Karpas-422 (cell line): Measurements from ENCODE around the gene RNF103. TPM values are rescaled to one million over a fixed set of nuclear protein-coding genes. Genes with fewer than 3 reads are reported as not detected.

ENCODE experiments used
- DNase-seq: peaks from one replicate; pipeline ENCODE4 v3.0.0-alpha.2; 2015
- H2AFZ ChIP-seq: fragments of 200-600 bp; sonication (generic); 2 replicates; pipeline ENCODE4 v1.6.1; 2014; ENCODE audit warnings: antibody characterized with exemption, low read length, mixed read lengths
- H3K27ac ChIP-seq: fragments of 200-600 bp; sonication (generic); 2 replicates; pipeline ENCODE4 v1.5.1; 2014; ENCODE audit warnings: mild to moderate bottlenecking, low read length, moderate library complexity
- H3K27me3 ChIP-seq: fragments of 200-600 bp; sonication (generic); 2 replicates; pipeline ENCODE4 v1.6.1; 2014; ENCODE audit warnings: low read length, mixed read lengths
- H3K36me3 ChIP-seq: fragments of 200-600 bp; sonication (generic); 2 replicates; pipeline ENCODE4 v1.6.1; 2014; ENCODE audit warnings: low read length, mixed read lengths; ENCODE audit not compliant: insufficient read depth
- H3K4me1 ChIP-seq: fragments of 200-600 bp; sonication (generic); 2 replicates; pipeline ENCODE4 v1.6.1; 2014; ENCODE audit warnings: mild to moderate bottlenecking, low read length, mixed read lengths
- H3K4me2 ChIP-seq: fragments of 200-600 bp; sonication (generic); 2 replicates; pipeline ENCODE4 v1.6.1; 2014; ENCODE audit warnings: low read length, low read depth, mild to moderate bottlenecking; ENCODE audit not compliant: poor library complexity, severe bottlenecking
- H3K4me3 ChIP-seq: fragments of 200-600 bp; sonication (generic); 2 replicates; pipeline ENCODE4 v1.5.1; 2014; ENCODE audit warnings: mild to moderate bottlenecking, antibody characterized with exemption, low read length, mixed read lengths
- H3K79me2 ChIP-seq: fragments of 200-600 bp; sonication (generic); 2 replicates; pipeline ENCODE4 v1.6.1; 2014; ENCODE audit warnings: mild to moderate bottlenecking, low read length, mixed read lengths
- H3K9ac ChIP-seq: fragments of 200-600 bp; sonication (generic); 2 replicates; pipeline ENCODE4 v1.6.0; 2014; ENCODE audit warnings: low read length
- H3K9me2 ChIP-seq: fragments of 200-600 bp; sonication (generic), shearing (Covaris generic); replicated peaks from 2 replicates; pipeline ENCODE4 v1.6.0; 2014; ENCODE audit warnings: mild to moderate bottlenecking, low read length, moderate library complexity; ENCODE audit not compliant: insufficient read depth
- H3K9me3 ChIP-seq: fragments of 300-700, 200-600 bp; sonication (generic); 2 replicates; pipeline ENCODE4 v1.6.1; 2014; ENCODE audit warnings: low read length, mixed read lengths
- H4K20me1 ChIP-seq: fragments of 200-600 bp; sonication (generic); 2 replicates; pipeline ENCODE4 v1.6.1; 2014; ENCODE audit warnings: mild to moderate bottlenecking, antibody characterized with exemption, low read length, low read depth; ENCODE audit not compliant: insufficient read depth
- total RNA-seq: library from RNA; depleted of rRNA; stranded (reverse); fragments of >200 nt; shearing (Covaris generic); gene quantifications from 2 replicates; pipeline ENCODE4 v1.2.3, GENCODE V29; 2014; ENCODE audit warnings: low replicate concordance

RNF103 gene
- total RNA-seq, 1 experiment from 2014 or later = 37.8 TPM

DNA sequence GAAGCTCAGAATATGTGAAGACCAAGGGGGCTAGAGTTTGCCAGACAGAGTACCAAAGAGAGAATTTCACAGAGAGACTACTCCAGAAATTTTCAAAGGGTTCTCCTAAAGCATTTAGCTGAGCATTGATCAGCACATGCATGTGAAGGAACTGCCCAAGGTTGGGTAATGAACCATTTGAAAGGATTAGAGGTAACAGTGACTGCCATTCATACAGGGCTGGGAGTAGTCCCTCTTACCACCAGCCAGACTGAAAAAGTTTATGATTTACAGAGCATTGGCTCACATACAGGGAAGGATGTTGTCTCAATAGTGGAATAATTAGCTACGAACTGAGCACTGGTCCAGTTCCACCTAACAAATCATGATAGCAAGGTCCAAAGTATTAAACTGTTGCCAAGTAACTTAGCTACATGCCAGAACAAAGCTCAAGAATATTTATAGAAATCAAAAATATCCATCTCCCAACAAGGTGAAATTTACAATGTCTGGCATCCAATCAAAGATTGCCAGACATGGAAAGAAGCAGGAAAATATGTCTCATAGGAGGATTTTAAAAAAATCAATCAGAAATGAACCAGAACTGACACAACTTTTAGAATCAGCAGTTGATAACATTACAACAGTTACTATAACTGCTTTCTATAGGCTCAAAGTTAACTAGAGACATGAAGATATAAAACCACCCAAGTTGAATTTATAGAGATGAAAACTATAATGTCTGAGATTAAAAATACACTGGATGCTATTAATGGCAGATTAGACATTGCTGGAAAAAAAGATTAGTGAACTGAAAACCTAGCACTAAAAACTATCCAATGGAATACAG lies 25.7 kb upstream of the RNF103 start:
- Histone ChIP-seq H3K4me1 (no peaks in the 10 kb centered on the region), H3K9ac (no peak overlapping the region), H3K27me3 (no peaks in the 10 kb centered on the region), H3K9me3 (no peaks in the 10 kb centered on the region), H3K4me2 (no peak overlapping the region), H4K20me1 (no peaks in the 10 kb centered on the region), H2AFZ (no peak overlapping the region), H3K36me3 (no peaks in the 10 kb centered on the region), H3K27ac (no peak overlapping the region), H3K4me3 (no peak overlapping the region), H3K79me2 (no peaks in the 10 kb centered on the region), H3K9me2 (no peaks in the 10 kb centered on the region)
- DNase-seq = no peak

DNA sequence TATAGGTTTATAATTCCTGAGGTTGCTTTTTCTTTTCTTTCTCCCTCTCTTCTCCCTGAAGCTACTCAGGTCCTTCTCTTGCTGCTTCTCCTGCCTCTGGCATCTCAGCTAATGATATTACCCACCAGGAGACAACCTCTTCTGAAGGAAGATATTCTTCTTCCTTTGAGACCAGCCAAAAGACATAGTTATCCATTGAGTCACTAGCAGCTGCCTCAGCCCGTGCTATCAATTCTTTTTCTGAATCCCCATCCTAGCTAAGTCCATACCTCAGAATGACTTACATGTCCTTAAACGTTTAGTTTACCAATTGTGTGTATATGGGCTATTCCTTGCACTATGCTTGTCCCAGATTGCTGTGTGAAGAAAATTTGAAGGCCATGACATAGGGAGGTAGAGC lies 25.0 kb upstream of the RNF103 start:
- H3K9ac ChIP-seq = no peak overlapping the region
- no peaks in the 10 kb centered on the region for H4K20me1 ChIP-seq
- no peaks in the 10 kb centered on the region for H3K9me2 ChIP-seq
- H2AFZ ChIP-seq = no peak overlapping the region
- H3K9me3 ChIP-seq = no peaks in the 10 kb centered on the region
- H3K36me3 ChIP-seq = no peaks in the 10 kb centered on the region
- no peaks in the 10 kb centered on the region for H3K27me3 ChIP-seq
- H3K27ac ChIP-seq = no peak overlapping the region
- DNase-seq = no peak
- no peak overlapping the region for H3K4me2 ChIP-seq
- no peaks in the 10 kb centered on the region for H3K4me1 ChIP-seq
- no peaks in the 10 kb centered on the region for H3K79me2 ChIP-seq
- no peak overlapping the region for H3K4me3 ChIP-seq

DNA sequence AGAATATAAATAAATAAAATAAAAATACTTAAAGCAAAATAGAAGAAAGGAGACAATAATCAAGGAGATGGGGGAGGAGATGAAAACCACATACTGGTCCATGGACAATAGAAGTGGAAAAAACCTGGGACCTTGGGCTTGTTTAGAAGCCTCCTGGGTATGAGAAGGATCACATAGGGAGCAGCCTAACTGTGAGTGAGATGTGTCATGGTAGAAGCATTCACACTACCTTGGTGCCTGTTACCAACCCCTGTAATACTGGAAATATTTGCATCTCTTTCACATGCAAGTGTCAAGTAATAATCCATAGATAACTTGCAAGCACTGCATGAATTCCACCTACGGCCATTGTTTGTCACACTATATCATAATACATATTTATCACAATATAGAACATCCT lies 23.2 kb upstream of the RNF103 start:
- Histone ChIP-seq H3K79me2 (no peaks in the 10 kb centered on the region), H3K9ac (no peak overlapping the region), H3K9me3 (no peaks in the 10 kb centered on the region), H3K9me2 (no peaks in the 10 kb centered on the region), H4K20me1 (no peaks in the 10 kb centered on the region), H3K27me3 (no peaks in the 10 kb centered on the region), H3K4me3 (no peak overlapping the region), H3K27ac (no peak overlapping the region), H3K4me2 (no peak overlapping the region), H2AFZ (no peak overlapping the region), H3K4me1 (no peaks in the 10 kb centered on the region), H3K36me3 (no peaks in the 10 kb centered on the region)
- no peak for DNase-seq

DNA sequence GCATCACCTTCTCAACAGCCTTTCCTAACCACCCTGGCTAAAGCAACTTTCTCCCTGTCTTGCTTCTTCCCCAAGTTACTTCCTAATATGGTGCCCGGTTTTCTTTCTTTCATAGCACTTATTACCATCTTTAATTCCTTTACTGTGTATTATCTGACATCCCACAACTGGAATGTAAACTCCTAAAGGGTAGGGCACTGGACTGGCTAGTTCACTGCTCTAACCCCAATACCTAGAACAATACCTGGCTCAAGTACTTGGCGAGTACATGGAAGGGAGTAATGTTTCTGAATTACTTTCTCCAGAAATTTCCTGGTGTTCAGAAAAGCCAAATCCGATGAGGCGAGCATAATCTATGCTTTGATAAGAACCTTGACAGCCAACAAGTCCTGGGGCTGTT lies 22.7 kb upstream of the RNF103 start:
- Histone ChIP-seq H3K27ac (no peak overlapping the region), H3K9me2 (no peaks in the 10 kb centered on the region), H4K20me1 (no peaks in the 10 kb centered on the region), H3K79me2 (no peaks in the 10 kb centered on the region), H3K4me2 (no peak overlapping the region), H3K4me1 (no peaks in the 10 kb centered on the region), H3K27me3 (no peaks in the 10 kb centered on the region), H2AFZ (no peak overlapping the region), H3K9ac (no peak overlapping the region), H3K36me3 (no peaks in the 10 kb centered on the region), H3K4me3 (no peak overlapping the region), H3K9me3 (no peaks in the 10 kb centered on the region)
- DNase-seq = no peak

DNA sequence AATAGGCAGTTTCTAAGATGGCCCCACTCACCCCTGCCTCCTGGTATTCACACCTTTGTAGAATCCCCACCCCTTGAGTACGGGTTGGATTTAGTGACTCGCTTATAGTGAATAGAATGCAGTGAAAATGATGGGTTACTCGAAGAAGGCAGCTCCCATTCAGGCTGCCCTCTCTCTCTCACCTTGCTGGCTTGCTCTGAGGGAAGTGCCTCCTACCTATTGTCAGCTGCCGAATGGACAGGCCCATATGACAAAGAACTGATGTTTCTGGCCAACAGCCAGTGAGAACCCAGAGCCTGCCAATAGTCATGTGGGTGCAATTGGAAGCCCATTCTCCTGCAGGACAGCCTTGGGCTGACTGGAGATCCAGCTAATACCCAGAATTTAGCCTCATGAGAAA lies 22.1 kb upstream of the RNF103 start:
- no peaks in the 10 kb centered on the region for H4K20me1 ChIP-seq
- no peaks in the 10 kb centered on the region for H3K36me3 ChIP-seq
- H2AFZ ChIP-seq = no peak overlapping the region
- H3K27ac ChIP-seq = no peak overlapping the region
- H3K9me3 ChIP-seq = no peaks in the 10 kb centered on the region
- no peaks in the 10 kb centered on the region for H3K79me2 ChIP-seq
- no peaks in the 10 kb centered on the region for H3K27me3 ChIP-seq
- H3K4me3 ChIP-seq = no peak overlapping the region
- H3K9ac ChIP-seq = no peak overlapping the region
- H3K4me2 ChIP-seq = no peak overlapping the region
- DNase-seq = no peak
- H3K9me2 ChIP-seq = no peaks in the 10 kb centered on the region
- no peaks in the 10 kb centered on the region for H3K4me1 ChIP-seq

DNA sequence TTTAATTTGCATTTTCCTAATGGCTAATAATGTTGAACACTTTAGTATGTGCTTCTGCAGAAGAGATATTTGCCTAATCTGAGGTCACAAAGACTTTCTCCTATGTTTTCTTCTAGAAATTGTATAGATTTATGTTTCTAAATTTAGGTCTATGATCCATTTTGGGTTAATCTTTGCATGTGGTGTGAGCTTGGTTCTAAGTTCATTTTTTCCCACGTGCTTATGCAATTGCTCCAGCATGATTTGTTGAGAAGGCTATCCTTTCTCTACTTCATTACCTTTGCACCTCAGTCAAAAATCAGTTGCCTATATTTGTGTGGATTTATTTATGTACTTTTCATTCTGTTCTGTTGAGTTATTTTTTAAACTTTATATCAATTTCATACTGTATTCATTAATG lies 15.0 kb upstream of the RNF103 start:
- Histone ChIP-seq H3K27me3 (no peaks in the 10 kb centered on the region), H3K4me2 (no peak overlapping the region), H2AFZ (no peak overlapping the region), H4K20me1 (no peaks in the 10 kb centered on the region), H3K4me3 (no peak overlapping the region), H3K27ac (no peak overlapping the region), H3K9me2 (no peaks in the 10 kb centered on the region), H3K79me2 (no peaks in the 10 kb centered on the region), H3K4me1 (no peaks in the 10 kb centered on the region), H3K36me3 (no peaks in the 10 kb centered on the region), H3K9me3 (no peaks in the 10 kb centered on the region), H3K9ac (no peak overlapping the region)
- DNase-seq = no peak

DNA sequence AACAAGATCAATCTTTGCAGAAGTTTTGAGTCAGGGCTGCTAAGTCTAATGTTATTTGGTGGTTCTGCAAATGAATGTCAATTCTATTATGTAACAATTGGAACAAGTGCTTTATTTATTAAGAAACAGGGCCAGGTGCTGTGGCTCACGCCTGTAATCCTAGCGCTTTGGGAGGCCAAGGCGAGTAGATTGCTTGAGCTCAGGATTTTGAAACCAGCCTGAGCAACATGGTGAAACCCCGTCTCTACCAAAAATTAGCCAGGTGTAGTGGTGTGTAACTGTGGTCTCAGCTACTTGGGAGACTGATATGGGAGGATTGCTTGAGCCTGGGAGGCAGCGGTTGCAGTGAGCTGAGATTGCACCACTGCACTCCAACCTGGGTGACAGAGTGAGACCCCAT lies 13.2 kb upstream of the RNF103 start:
- Histone ChIP-seq H3K9me3 (no peaks in the 10 kb centered on the region), H3K79me2 (no peaks in the 10 kb centered on the region), H3K4me1 (no peaks in the 10 kb centered on the region), H3K4me2 (no peak overlapping the region), H2AFZ (no peak overlapping the region), H3K27ac (no peak overlapping the region), H3K4me3 (no peak overlapping the region), H3K9ac (no peak overlapping the region), H3K9me2 (no peaks in the 10 kb centered on the region), H3K36me3 (no peaks in the 10 kb centered on the region), H4K20me1 (no peaks in the 10 kb centered on the region), H3K27me3 (no peaks in the 10 kb centered on the region)
- DNase-seq = no peak

DNA sequence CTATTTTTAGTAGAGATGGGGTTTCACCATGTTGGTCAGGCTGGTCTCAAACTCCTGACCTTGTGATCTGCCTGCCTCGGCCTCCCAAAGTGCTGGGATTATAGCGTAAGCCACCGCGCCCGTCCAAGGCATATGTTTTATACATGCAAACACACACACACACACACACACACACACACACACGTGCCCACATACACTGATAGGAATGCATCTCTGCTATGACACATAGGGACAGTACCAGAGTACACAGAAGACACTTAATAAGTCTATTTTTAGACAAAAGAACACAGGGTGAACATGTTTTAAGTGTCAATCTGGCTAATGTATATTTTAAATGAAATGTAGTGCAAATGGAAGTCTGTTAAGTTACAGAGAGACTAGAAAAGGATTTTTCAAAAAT lies 10.7 kb upstream of the RNF103 start:
- Histone ChIP-seq H3K27ac (no peak overlapping the region), H3K9me2 (no peaks in the 10 kb centered on the region), H3K27me3 (no peaks in the 10 kb centered on the region), H3K4me2 (no peak overlapping the region), H2AFZ (no peak overlapping the region), H3K36me3 (no peaks in the 10 kb centered on the region), H3K9ac (no peak overlapping the region), H3K79me2 (no peaks in the 10 kb centered on the region), H4K20me1 (no peaks in the 10 kb centered on the region), H3K4me3 (no peak overlapping the region), H3K9me3 (no peaks in the 10 kb centered on the region), H3K4me1 (no peaks in the 10 kb centered on the region)
- no peak for DNase-seq
